PFSK-1 (cell line): ENCODE data around the gene FCAMR.

Source experiments
- FOXP2 ChIP-seq: optimal IDR thresholded peaks from 2 replicates; pipeline ENCODE3; 2011; ENCODE audit warnings: borderline replicate concordance, control low read depth, inconsistent platforms; ENCODE audit not compliant: insufficient read depth; ENCODE audit errors: extremely low read length, extremely low read depth
- POLR2AphosphoS5 ChIP-seq: IDR thresholded peaks from 2 replicates; pipeline ENCODE4 v1.6.1; 2012; ENCODE audit warnings: low read depth, mild to moderate bottlenecking, control low read depth, low read length, moderate library complexity
- SIN3A ChIP-seq: IDR thresholded peaks from 2 replicates; pipeline ENCODE4 v1.6.1; 2012; ENCODE audit warnings: mild to moderate bottlenecking, low read length, moderate library complexity, borderline replicate concordance; ENCODE audit not compliant: insufficient read depth
- TAF1 ChIP-seq: IDR thresholded peaks from 2 replicates; pipeline ENCODE4 v1.6.1; 2012; ENCODE audit warnings: low read length, control low read depth, borderline replicate concordance; ENCODE audit not compliant: insufficient read depth
- TF ChIP-seq, protein P1 (sequence below), 2 experiments: IDR thresholded peaks; 2 replicates each; pipeline versions ENCODE4 v1.6.1 to v1.8.0; 2011 to 2012; ENCODE audit warnings: low read depth in 2 of 2, low read length in 2 of 2, control low read depth in 1 of 2, inconsistent platforms in 1 of 2, mild to moderate bottlenecking in 1 of 2, moderate library complexity in 1 of 2; ENCODE audit not compliant: insufficient read depth in 1 of 2

Gene FCAMR

DNA sequence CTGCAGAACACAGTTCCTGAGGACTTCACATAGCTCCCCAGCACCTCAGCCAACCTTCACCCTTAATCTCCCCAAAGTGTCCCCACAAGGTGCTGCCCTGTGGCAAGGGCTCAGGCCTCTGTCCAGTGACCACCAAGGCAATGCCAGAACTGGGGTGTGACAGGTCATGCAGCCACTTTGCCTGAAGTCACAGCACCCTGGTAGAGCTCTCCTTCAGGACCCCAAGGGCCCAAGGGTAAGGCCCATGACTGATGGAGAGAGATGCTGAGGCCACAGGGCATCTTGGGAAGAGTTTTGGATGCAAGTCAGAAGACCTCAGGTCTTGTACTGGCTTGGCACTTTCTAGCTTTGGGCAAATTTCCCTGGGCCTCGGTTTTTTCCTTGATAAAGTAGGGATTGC, 47.7 kb downstream of the FCAMR start:
- TF ChIP-seq, protein P1, sequence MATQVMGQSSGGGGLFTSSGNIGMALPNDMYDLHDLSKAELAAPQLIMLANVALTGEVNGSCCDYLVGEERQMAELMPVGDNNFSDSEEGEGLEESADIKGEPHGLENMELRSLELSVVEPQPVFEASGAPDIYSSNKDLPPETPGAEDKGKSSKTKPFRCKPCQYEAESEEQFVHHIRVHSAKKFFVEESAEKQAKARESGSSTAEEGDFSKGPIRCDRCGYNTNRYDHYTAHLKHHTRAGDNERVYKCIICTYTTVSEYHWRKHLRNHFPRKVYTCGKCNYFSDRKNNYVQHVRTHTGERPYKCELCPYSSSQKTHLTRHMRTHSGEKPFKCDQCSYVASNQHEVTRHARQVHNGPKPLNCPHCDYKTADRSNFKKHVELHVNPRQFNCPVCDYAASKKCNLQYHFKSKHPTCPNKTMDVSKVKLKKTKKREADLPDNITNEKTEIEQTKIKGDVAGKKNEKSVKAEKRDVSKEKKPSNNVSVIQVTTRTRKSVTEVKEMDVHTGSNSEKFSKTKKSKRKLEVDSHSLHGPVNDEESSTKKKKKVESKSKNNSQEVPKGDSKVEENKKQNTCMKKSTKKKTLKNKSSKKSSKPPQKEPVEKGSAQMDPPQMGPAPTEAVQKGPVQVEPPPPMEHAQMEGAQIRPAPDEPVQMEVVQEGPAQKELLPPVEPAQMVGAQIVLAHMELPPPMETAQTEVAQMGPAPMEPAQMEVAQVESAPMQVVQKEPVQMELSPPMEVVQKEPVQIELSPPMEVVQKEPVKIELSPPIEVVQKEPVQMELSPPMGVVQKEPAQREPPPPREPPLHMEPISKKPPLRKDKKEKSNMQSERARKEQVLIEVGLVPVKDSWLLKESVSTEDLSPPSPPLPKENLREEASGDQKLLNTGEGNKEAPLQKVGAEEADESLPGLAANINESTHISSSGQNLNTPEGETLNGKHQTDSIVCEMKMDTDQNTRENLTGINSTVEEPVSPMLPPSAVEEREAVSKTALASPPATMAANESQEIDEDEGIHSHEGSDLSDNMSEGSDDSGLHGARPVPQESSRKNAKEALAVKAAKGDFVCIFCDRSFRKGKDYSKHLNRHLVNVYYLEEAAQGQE (IDR thresholded peaks at IDR 0.05; ENCODE audit: insufficient read depth in 1 of 2, low read depth in 2 of 2, low read length in 2 of 2), result no peak
- TF ChIP-seq FOXP2 (no peak), POLR2AphosphoS5 (no peak), TAF1 (no peak)

DNA sequence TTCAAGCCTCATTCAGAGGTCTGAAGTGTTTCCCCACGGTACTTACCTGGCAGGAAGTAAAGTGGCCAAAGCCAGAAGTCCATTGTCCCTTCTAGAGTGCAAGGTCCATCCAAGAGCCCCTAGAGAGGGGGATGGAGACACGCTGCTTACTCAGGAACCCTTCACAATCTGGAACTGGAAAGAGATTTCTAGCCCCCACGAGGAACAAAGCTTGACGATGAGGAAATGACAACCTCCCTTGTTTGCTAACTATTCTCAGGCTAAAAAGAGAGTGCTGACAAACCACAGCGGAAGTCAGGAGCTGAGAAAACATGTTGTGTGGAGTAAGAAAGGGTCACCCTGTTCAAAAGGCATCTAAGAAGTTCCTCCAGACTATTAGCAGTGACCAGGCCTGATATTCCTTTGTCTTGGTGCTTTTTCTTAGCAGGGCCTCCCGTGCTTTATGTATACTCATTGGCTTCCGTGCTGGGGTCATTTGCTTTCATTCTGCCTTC, 48.4 kb downstream of the FCAMR start, which contains the start of gene FCMR:
FCMR (minus strand) TSS at position 170 of the 494 bp plus-strand sequence; CDS start at position 83, 87 bp downstream.
- TF ChIP-seq, protein P1 (IDR thresholded peaks at IDR 0.05; ENCODE audit: insufficient read depth in 1 of 2, low read depth in 2 of 2, low read length in 2 of 2), result no peak
- TF ChIP-seq SIN3A (no peak), FOXP2 (no peak), POLR2AphosphoS5 (no peak), TAF1 (no peak)

DNA sequence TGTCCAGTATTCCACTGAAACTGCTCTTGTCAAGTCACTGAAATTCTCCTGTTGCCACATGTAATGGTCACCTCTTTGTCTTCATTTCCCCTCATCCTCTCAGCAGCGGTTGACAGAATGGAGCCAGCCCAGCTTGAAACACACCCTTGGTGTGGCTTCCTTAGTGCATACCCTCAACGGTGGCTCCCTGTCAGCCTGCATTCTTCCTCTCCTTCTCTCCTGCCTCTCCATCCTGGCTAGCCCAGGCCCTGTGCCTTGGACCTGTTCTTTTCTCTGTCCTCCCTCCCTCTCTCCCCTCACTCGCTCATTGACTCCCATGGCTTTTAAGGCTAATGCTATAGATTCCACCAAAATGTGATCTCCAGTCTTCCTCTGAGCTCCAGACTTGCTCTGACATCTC, 52.2 kb downstream of the FCAMR start:
- no peak for TF ChIP-seq FOXP2

DNA sequence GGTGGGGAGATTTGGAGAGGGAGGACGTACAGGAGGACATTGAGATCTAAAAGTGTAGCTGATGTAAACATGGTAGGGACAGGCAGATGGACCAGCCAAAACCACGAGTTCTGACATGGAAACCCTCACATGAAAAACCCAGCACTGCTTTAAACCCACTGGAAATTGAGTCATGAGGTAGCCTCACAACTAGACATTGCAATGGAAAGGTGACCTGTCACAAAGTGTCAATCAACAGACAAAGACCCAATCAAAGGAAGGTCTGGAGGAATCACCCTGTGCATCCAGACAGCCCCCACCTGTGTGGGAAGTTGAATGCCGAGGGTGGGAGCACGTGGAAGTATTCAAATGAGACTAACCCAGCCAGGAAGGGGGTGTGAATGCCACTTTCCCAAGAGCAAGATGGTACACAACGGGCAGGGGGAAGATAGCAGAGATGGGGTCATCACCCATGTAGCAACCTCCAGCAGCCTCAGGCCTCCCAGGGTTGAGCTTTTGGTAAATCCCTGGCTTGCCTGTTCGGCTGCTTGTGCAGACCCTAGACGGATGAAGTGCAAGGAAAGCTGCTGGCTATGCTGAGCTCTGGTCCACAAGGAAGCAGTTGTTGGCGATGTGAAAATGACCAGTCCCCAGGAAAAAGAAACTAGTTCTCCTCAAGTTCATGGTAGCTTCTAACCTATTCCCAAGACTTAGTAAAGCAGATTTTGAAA, 54.1 kb downstream of the FCAMR start:
- TF ChIP-seq, protein P1 (IDR thresholded peaks at IDR 0.05; ENCODE audit: insufficient read depth in 1 of 2, low read depth in 2 of 2, low read length in 2 of 2), result no peak
- TF ChIP-seq FOXP2 (no peak), TAF1 (no peak), SIN3A (no peak), POLR2AphosphoS5 (no peak)

DNA sequence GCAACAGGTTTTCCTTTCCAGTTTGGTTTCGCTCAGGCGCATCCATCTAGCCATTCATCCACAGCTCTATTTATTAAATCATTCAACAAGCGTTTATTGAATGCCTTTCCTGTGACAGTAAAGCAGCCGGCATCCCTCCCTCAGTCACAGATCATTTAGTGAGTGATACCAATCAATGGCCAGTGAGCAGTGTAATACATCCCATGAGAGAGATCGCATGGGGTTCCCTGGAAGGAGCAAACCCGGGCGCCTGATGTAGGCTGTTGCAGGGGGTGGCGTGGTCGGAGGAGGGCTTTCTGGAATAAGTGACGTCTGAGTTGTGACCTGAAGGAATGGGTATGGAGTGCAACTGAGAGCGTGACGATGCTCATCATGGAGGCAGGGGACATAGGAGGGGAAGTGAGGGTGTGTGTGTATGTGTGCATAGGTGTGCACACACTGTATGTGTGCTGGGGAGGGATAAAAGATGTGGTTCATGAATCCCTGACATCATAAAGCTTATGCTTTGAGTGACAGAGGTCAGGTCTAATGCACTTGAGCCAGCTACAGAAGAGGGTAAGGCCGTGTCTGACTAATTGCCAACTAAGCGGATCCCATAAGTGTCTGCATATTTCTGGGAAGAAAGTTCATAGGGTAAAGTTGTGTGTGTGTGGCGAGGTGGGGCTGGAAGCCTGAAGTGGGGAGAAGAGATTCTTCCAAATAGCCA, 55.1 kb downstream of the FCAMR start:
- TF ChIP-seq TAF1, result no peak
- TF ChIP-seq, protein P1 (IDR thresholded peaks at IDR 0.05; ENCODE audit: insufficient read depth in 1 of 2, low read depth in 2 of 2, low read length in 2 of 2), result no peak
- no peak for TF ChIP-seq POLR2AphosphoS5
- no peak for TF ChIP-seq FOXP2
- TF ChIP-seq SIN3A, result no peak
